Brain microvascular endothelial cell (primary cell): Measurements from ENCODE around the gene TCERG1L.

ENCODE experiments used
- DNase-seq: peaks from one replicate; pipeline ENCODE4 v3.0.0-alpha.2; 2020
- H3K27ac ChIP-seq: fragments of 250-450 bp; sonication (Bioruptor Pico); 2 replicates; pipeline ENCODE4 v1.5.1; 2020; ENCODE audit warnings: mild to moderate bottlenecking, moderate library complexity
- H3K27me3 ChIP-seq: fragments of 250-450 bp; sonication (Bioruptor Pico); replicated peaks from 2 replicates; pipeline ENCODE4 v1.5.1; 2020; ENCODE audit warnings: mild to moderate bottlenecking
- H3K36me3 ChIP-seq: fragments of 250-450 bp; sonication (Bioruptor Pico); replicated peaks from 2 replicates; pipeline ENCODE4 v1.5.1; 2020; ENCODE audit warnings: mild to moderate bottlenecking
- H3K4me3 ChIP-seq: 2 replicates; pipeline ENCODE4 v1.5.1; 2011; ENCODE audit warnings: low read depth, mild to moderate bottlenecking, control low read depth, low read length, moderate library complexity
- in situ Hi-C: cut with HindIII; loops from 2 replicates; pipeline ENCODE4 v1.10.0; 2017; ENCODE audit warnings: low sequenced_read_pairs, low pct_ligation_motif_present
- TF ChIP-seq, protein P1 (sequence below): IDR thresholded peaks from 2 replicates; pipeline ENCODE4 v1.5.1; 2011; ENCODE audit warnings: low read depth, mild to moderate bottlenecking, moderate library complexity, low read length, control low read depth, inconsistent platforms; ENCODE audit errors: missing control alignments

TCERG1L gene

DNA sequence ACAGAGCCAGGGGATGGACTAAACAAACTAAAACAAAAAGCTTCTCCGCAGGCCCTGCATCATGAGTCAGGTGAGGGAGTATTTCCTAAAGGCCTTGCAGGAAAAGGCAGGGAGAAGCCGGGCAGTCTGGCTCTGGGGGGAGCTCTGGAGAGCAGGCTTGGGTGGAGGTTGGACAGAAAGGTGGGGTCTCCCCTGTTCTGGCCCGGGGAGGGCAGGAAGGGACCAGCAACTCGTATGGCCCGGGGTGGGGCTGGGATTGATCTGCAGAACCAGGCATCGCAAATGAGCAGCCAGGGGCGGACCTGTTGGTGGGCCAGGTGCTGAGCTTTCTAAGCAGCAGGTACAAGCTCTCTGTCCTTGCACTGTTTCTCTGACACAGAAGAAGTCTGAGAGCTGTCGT, 235.2 kb downstream of the TCERG1L start:
- TF ChIP-seq, protein P1, sequence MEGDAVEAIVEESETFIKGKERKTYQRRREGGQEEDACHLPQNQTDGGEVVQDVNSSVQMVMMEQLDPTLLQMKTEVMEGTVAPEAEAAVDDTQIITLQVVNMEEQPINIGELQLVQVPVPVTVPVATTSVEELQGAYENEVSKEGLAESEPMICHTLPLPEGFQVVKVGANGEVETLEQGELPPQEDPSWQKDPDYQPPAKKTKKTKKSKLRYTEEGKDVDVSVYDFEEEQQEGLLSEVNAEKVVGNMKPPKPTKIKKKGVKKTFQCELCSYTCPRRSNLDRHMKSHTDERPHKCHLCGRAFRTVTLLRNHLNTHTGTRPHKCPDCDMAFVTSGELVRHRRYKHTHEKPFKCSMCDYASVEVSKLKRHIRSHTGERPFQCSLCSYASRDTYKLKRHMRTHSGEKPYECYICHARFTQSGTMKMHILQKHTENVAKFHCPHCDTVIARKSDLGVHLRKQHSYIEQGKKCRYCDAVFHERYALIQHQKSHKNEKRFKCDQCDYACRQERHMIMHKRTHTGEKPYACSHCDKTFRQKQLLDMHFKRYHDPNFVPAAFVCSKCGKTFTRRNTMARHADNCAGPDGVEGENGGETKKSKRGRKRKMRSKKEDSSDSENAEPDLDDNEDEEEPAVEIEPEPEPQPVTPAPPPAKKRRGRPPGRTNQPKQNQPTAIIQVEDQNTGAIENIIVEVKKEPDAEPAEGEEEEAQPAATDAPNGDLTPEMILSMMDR, result no peak

DNA sequence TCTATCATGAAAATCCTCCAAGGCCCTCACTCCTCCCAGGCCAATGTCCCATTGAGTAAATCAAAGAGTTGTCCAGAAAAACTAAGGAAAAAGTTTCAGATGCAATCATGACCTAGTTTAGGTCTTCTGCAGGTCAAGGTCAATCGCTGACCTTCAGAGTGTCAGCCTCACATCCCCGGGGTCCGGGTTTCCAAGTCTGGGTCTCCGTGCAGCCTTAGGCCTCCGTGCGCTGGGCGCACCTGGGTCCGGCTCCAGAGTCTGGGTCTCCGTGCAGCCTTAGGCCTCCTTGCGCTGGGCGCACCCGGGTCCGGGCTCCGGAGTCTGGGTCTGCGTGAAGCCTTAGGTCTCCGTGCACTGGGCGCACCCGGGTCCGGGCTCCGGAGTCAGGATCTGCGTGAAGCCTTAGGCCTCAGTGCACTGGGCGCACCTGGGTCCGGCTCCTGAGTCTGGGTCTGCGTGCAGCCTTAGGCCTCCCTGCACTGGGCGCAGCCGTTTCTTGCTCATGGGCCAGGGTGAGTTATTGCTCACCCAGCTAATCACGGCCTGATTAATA, 236.2 kb downstream of the TCERG1L start:
- no peak for DNase-seq
- H3K27ac ChIP-seq, result no peak overlapping the region
- no peak overlapping the region for H3K4me3 ChIP-seq
- no peaks in the 10 kb centered on the region for H3K27me3 ChIP-seq
- no peaks in the 10 kb centered on the region for H3K36me3 ChIP-seq
- TF ChIP-seq, protein P1, result no peak
- in situ Hi-C loops, result no loop called here

More for the DNA sequence above, 235.2 kb downstream of the TCERG1L start:
- DNase-seq, result no peak
- no peaks in the 10 kb centered on the region for H3K27me3 ChIP-seq
- H3K4me3 ChIP-seq, result no peak overlapping the region
- no peaks in the 10 kb centered on the region for H3K36me3 ChIP-seq
- no peak overlapping the region for H3K27ac ChIP-seq
- in situ Hi-C loops, result no loop called here

DNA sequence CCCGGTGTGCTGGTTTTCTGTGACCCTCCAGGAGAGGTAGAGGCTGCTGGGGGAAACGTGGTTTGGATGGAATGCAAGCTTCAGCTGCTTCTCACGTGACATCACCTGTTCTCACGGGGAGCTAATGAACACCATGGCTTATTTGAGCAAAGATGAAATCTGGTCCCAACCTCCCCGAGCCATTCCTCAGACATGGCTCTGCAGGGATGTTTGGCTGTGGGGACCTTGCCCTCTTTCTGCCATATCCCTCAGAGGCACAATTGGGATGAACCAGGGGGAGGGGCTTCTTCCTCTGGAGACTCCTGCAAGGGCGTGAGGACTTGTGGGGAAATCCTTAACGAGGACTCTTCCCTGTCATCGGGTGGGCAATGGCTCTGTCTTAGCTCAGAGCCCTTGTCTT, 236.8 kb downstream of the TCERG1L start:
- in situ Hi-C loops, result no loop called here

DNA sequence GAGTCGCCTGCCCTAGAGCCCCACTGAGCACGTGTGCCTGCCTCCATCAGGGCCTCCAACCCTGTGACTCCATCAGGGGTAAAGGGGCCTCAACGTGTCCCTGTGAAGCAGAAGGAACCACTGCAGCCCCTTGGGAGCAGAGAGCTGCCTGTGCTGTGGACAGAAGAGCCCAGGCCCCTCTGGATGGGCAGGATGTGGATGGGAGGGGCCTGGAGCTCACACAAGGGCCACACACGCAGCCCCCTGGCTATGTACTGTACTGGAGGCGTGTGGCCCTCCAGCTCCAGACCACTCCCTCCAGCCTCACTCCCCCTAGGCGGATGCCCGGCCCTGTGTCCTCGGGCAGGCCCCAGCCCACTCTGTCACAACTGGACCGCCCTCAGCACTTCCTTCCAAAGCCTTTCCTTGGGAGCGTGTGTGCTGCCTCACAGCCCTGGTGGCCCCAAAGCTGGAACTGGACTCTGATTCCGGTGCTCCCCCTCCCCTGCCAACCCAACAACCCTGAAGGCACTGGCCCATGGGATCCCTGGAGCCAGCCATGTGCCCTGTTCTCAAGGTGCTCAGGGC, 238.0 kb downstream of the TCERG1L start:
- TF ChIP-seq, protein P1, result no peak
- no peak overlapping the region for H3K27ac ChIP-seq
- in situ Hi-C loops, result no loop called here
- no peaks in the 10 kb centered on the region for H3K27me3 ChIP-seq
- DNase-seq, result no peak
- H3K36me3 ChIP-seq, result no peaks in the 10 kb centered on the region
- no peak overlapping the region for H3K4me3 ChIP-seq

More for the DNA sequence above, 236.8 kb downstream of the TCERG1L start:
- H3K27ac ChIP-seq, result no peak overlapping the region
- no peaks in the 10 kb centered on the region for H3K36me3 ChIP-seq
- TF ChIP-seq, protein P1, result no peak
- no peak for DNase-seq
- H3K4me3 ChIP-seq, result no peak overlapping the region
- H3K27me3 ChIP-seq, result no peaks in the 10 kb centered on the region

DNA sequence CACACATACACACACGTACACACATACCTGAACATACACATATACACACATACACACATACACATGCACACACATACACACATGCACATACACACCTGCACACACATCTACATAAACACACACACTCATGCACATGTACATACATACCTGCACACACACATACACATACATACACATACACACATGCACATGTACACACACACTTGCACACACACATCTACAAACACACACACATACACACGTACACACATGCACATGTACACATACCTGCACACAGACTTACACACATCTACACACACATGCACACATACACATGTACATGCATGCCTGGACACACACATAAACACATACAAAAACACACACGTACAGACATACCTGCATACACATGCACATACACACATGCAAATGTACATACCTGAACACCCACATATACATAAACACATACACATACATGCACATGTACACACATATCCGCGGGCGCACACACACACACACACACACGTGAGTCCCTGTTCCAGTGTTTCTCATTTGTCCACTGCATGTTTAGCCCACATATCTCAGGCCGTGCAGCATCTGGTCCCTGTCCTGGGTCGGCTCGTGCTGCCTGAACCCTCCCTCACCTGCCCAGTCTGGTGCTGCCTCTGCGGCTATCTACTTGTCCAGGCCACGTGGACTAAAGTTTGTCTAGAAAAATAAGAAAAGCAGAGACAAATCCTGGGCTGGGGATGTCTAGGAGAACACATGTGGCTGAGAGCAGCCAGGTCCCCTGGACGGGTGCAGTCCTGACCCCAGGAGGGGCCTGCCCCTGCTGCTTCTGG, 238.7 kb downstream of the TCERG1L start:
- TF ChIP-seq, protein P1, result no peak
- in situ Hi-C loops, result no loop called here
- no peak for DNase-seq
- Histone ChIP-seq H3K36me3 (no peaks in the 10 kb centered on the region), H3K27ac (no peak overlapping the region), H3K4me3 (no peak overlapping the region), H3K27me3 (no peaks in the 10 kb centered on the region)
